Spleen (tissue), 11 donors: Measurements from ENCODE around the gene ADARB2. TPM values are rescaled to one million over a fixed set of nuclear protein-coding genes. Genes with fewer than 3 reads are reported as not detected.

ENCODE experiments used
- DNase-seq: peaks from one replicate; pipeline ENCODE4 v3.0.0-alpha.2; 2020
- H3K27ac ChIP-seq, 8 donors: fragments of 200-600 bp; sonication (generic) in 7 of 8; 1 replicate in 4 of 8; 2 replicates in 4 of 8; pipeline versions ENCODE4 v1.5.0 to v1.8.0; 2016 to 2021; ENCODE audit warnings: inconsistent platforms in 4 of 8, mild to moderate bottlenecking in 4 of 8, moderate library complexity in 1 of 8
- H3K27me3 ChIP-seq, 7 donors: fragments of 200-600 bp; sonication (generic) in 6 of 7; replicated peaks in 1 of 7; 1 replicate in 4 of 7; 2 replicates in 3 of 7; pipeline versions ENCODE4 v1.5.0 to v1.8.0; 2016 to 2021; ENCODE audit warnings: inconsistent platforms in 3 of 7, mild to moderate bottlenecking in 1 of 7
- H3K36me3 ChIP-seq, 6 donors: fragments of 200-600 bp; sonication (generic) in 5 of 6; 1 replicate in 4 of 6; 2 replicates in 2 of 6; pipeline versions ENCODE4 v1.5.0 to v1.8.0; 2016 to 2021; ENCODE audit warnings: inconsistent platforms in 2 of 6
- H3K4me1 ChIP-seq, 6 donors: fragments of 200-600 bp; sonication (generic) in 5 of 6; 1 replicate in 3 of 6; 2 replicates in 3 of 6; pipeline versions ENCODE4 v1.5.0 to v1.8.0; 2016 to 2021; ENCODE audit warnings: inconsistent platforms in 3 of 6
- H3K4me3 ChIP-seq, 8 donors: fragments of 200-600 bp; sonication (generic) in 7 of 8; 1 replicate in 4 of 8; 2 replicates in 4 of 8; pipeline versions ENCODE4 v1.5.0 to v1.8.0; 2016 to 2021; ENCODE audit warnings: inconsistent platforms in 4 of 8, mild to moderate bottlenecking in 4 of 8, moderate library complexity in 2 of 8
- H3K9me3 ChIP-seq, 8 donors: fragments of 200-600 bp; sonication (generic) in 7 of 8; 1 replicate in 4 of 8; 2 replicates in 4 of 8; pipeline versions ENCODE4 v1.5.0 to v1.8.0; 2016 to 2021; ENCODE audit warnings: inconsistent platforms in 4 of 8
- POLR2A ChIP-seq, 3 donors: fragments of 450-650 bp; IDR thresholded peaks; one replicate each; pipeline ENCODE4 v1.5.1; 2017; ENCODE audit warnings: antibody characterized with exemption in 3 of 3, mild to moderate bottlenecking in 1 of 3
- POLR2AphosphoS5 ChIP-seq, 3 donors: sonication (generic); formaldehyde crosslinking; IDR thresholded peaks; one replicate each; pipeline ENCODE4 v1.5.1; 2017; ENCODE audit warnings: antibody characterized with exemption in 3 of 3
- WGBS, 5 donors: extraction: QIAGEN DNeasy Blood & Tissue Kit in 3 of 5; methylation state at CpG; one replicate each; pipeline versions ENCODE4 v1.1.5 to v1.1.7; 2013 to 2018; 5-methylcytosine and 5-hydroxymethylcytosine counted together
- intact Hi-C: fragments of 100-400 bp; cut with DNase I; formaldehyde crosslinking; loops from one replicate; pipeline ENCODE4 v1.15.0; 2023; ENCODE audit warnings: low total_unique reads
- polyA plus RNA-seq, 3 donors: library from polyadenylated mRNA; stranded (reverse); fragments of 200-250 nt; gene quantifications; one replicate each; pipeline ENCODE4 v1.2.1, GENCODE V29; 2013
- total RNA-seq, 7 donors: library from RNA; depleted of rRNA in 3 of 7; stranded (reverse); fragments of >200 nt in 3 of 7; fragmentation: NEBNext Ultra II Directional in 4 of 7; extraction: Animal tissue kit (Norgen Biotek cat#: 25700) in 4 of 7; gene quantifications; one replicate each; pipeline versions ENCODE4 v1.1.0 to v1.2.1, GENCODE V29; 2016 to 2021
- TF ChIP-seq, protein P1 (sequence below), 11 experiments: fragments of 200-600 bp in 7 of 11; fragments of 450-650 bp in 4 of 11; sonication (generic) in 4 of 11; IDR thresholded peaks in 8 of 11; conservative IDR thresholded peaks in 3 of 11; 1 replicate in 7 of 11; 2 replicates in 4 of 11; pipeline versions ENCODE4 v1.4.0 to v1.8.0; 2016 to 2021; ENCODE audit warnings: antibody characterized with exemption in 11 of 11, inconsistent platforms in 4 of 11, mild to moderate bottlenecking in 1 of 11
- donor health status: healthy with polysubstance abuse.
- donor health status: DM: no; HTN: no; CAD: no; lungs with moderate emphysema.
- donor health status: DM: no; HTN: no; CAD: no.
- donor health status: Bipolar disorder and iron deficiency.
- donor health status: healthy.
- donor health status: DM: no; HTN: no; CAD: no.
- donor health status: DM: yes; HTN: yes; CAD: no.

ADARB2 gene
- total and polyA plus RNA-seq, 10 donors, result 0.05 to 8.1 (median 0.96) TPM

DNA sequence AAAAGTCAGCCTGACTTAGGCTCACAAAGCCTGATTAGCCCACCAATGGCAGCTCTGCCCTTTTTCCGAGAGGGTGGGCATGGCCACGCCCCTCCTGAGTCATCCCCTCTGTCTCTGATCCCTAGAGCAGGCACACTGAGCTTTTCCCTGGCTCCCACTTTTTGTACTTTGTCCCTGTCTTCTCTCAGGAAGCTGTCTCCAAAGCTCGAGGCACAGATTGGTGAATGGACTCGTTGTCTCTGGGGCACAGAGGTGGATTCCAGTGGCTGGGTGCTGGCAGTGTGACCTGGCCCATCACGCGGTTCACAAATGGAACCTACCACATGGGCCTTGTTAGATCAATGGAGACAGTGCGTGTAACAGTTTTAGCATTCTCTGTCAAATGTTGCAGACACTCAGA lies 367.7 kb downstream of the ADARB2 start:
- no peaks in the 10 kb centered on the region for H3K9me3 ChIP-seq
- H3K36me3 ChIP-seq, result no peaks in the 10 kb centered on the region
- intact Hi-C loops, result no loop called here
- H3K4me1 ChIP-seq, result no peaks in the 10 kb centered on the region
- TF ChIP-seq POLR2A (IDR thresholded peaks at IDR 0.05) (no peak), POLR2AphosphoS5 (IDR thresholded peaks at IDR 0.05) (no peak)
- TF ChIP-seq, protein P1, sequence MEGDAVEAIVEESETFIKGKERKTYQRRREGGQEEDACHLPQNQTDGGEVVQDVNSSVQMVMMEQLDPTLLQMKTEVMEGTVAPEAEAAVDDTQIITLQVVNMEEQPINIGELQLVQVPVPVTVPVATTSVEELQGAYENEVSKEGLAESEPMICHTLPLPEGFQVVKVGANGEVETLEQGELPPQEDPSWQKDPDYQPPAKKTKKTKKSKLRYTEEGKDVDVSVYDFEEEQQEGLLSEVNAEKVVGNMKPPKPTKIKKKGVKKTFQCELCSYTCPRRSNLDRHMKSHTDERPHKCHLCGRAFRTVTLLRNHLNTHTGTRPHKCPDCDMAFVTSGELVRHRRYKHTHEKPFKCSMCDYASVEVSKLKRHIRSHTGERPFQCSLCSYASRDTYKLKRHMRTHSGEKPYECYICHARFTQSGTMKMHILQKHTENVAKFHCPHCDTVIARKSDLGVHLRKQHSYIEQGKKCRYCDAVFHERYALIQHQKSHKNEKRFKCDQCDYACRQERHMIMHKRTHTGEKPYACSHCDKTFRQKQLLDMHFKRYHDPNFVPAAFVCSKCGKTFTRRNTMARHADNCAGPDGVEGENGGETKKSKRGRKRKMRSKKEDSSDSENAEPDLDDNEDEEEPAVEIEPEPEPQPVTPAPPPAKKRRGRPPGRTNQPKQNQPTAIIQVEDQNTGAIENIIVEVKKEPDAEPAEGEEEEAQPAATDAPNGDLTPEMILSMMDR (IDR thresholded peaks at IDR 0.05 in 8 of 11, conservative IDR thresholded peaks at IDR 0.05 in 3 of 11), result no peak
- peaks cover 0 to 30% (median 0%) of the 10 kb centered on the region in 7 donors for H3K27me3 ChIP-seq
- 63 to 74% (median 73%) methylated on average over 7 of the region's 7 CpGs for WGBS, 5 donors
- no peak overlapping the region for H3K27ac ChIP-seq
- DNase-seq, result no peak
- H3K4me3 ChIP-seq, result no peak overlapping the region

DNA sequence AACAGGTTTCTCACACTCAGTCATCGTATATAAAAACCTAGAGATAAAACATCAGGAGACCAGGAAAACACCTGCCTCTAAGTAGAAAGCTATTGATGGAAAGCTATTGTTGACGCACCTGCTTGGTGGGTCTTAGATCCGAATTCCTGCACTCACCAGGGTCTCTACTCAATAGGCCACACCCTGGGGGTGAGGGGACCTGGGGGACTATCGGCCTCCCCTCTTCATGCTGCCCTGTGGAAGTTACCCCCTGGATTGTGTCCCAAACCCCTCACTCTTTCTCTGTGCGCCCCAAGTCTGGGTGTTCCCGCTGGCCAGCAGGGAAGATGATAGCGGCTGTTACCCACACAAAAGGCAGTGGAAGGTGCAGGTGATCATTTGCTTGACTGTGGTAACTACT lies 368.1 kb downstream of the ADARB2 start:
- no peaks in the 10 kb centered on the region for H3K9me3 ChIP-seq
- 65 to 72% (median 68%) methylated on average over 6 to 7 of the region's 7 CpGs for WGBS, 5 donors
- H3K27ac ChIP-seq, result no peak overlapping the region
- TF ChIP-seq, protein P1 (IDR thresholded peaks at IDR 0.05 in 8 of 11, conservative IDR thresholded peaks at IDR 0.05 in 3 of 11), result peak in 1 of 11 experiments; percentile 7
- TF ChIP-seq POLR2AphosphoS5 (IDR thresholded peaks at IDR 0.05), result no peak
- DNase-seq, result no peak
- no peak overlapping the region for H3K4me3 ChIP-seq
- H3K27me3 ChIP-seq, result peaks cover 0 to 30% (median under 1%) of the 10 kb centered on the region in 7 donors
- H3K4me1 ChIP-seq, result no peaks in the 10 kb centered on the region
- intact Hi-C loops, result no loop called here
- no peaks in the 10 kb centered on the region for H3K36me3 ChIP-seq

DNA sequence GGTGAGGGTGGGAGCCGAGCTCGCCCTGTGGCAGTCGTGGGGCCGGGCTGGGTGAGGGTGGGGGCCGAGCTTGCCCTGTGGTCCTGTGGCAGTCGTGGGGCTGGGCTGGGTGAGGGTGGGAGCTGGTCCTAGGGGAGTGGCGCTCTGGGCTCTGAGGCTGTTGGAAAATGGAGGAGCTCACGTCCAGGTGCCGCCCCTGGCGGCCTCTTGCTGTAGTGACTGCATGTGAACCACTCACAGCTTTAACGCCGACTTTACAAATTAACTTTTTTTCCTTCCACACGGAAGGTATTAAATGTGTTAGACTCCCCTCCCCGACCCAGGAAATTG lies 368.5 kb downstream of the ADARB2 start:
- intact Hi-C loops, result no loop called here
- no peak overlapping the region for H3K27ac ChIP-seq
- WGBS, 5 donors, result 11 to 26% (median 24%) methylated on average over 14 of the region's 14 CpGs
- TF ChIP-seq, protein P1 (IDR thresholded peaks at IDR 0.05 in 8 of 11, conservative IDR thresholded peaks at IDR 0.05 in 3 of 11), result peak in 9 of 11 experiments; percentile 7 to 66 (median 34)
- TF ChIP-seq POLR2A (IDR thresholded peaks at IDR 0.05), result no peak
- peaks cover 0 to 30% (median 4%) of the 10 kb centered on the region in 7 donors for H3K27me3 ChIP-seq
- no peaks in the 10 kb centered on the region for H3K9me3 ChIP-seq
- H3K4me3 ChIP-seq, result no peak overlapping the region
- no peak for DNase-seq
- H3K36me3 ChIP-seq, result no peaks in the 10 kb centered on the region
- no peaks in the 10 kb centered on the region for H3K4me1 ChIP-seq

DNA sequence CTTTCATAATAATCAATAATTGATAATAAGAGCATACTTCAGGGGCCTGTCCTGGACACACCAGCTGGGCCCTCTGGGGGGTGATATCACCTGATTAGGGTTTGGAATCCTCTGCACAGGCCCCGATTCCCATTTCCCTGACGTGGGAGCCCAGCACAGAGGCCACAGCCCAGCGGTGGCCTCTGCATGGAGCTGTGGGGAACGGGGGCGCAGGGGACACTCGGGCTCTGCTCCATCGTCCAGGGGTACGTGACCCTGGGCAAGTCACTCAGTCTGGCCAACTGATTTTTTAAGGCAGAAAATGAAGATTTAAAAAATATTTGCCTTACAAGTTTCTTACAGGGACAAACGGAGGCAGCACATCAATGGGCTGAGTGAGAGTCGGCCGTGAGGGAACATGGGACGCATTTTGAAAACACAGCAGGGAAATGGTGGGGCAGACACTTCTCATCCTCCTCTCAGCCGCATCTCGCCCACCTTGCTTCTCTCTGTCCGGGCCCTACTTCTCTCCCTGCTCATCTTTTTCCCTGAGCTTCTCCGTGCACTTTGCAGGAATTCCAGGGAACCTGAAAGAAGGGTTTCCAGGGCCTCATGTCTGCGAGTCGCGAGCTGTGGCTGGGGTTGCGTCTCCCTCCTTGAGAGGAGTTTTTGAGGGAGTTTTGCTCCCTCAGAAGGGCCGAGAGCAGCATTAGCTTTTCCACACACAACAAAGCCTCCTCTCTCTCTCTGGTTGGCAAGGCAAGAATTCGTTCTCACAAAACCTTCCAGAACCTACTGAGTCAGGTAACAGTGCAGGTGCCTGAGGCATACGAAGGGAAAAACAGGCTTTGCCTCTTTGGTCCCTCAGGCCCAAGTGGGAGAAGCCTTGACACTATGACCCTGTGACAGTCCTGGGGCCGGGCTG lies 369.1 kb downstream of the ADARB2 start:
- Histone ChIP-seq H3K9me3 (no peaks in the 10 kb centered on the region), H3K36me3 (no peaks in the 10 kb centered on the region), H3K4me3 (no peak overlapping the region), H3K27ac (no peak overlapping the region), H3K4me1 (no peaks in the 10 kb centered on the region), H3K27me3 (peaks cover 0 to 35% (median 9%) of the 10 kb centered on the region in 7 donors)
- TF ChIP-seq POLR2A (IDR thresholded peaks at IDR 0.05) (no peak), POLR2AphosphoS5 (IDR thresholded peaks at IDR 0.05) (no peak)
- TF ChIP-seq, protein P1 (IDR thresholded peaks at IDR 0.05 in 8 of 11, conservative IDR thresholded peaks at IDR 0.05 in 3 of 11), result no peak
- DNase-seq, result no peak
- intact Hi-C loops, result no loop called here
- 86 to 91% (median 88%) methylated on average over 24 of the region's 24 CpGs for WGBS, 5 donors
